NCI-H2227 (cell line): Measurements from ENCODE around the gene PHB1.
"Not testable (repeated sequence)": the region's sequence is repeated elsewhere in the genome, so short reads cannot be mapped to it uniquely, and the experiment has no call there.

ENCODE experiments used
- DNase-seq: peaks from one replicate; lab custom pipeline; 2025; ENCODE audit not compliant: unreplicated experiment; lab: John Stamatoyannopoulos, UW

PHB1 gene

DNA sequence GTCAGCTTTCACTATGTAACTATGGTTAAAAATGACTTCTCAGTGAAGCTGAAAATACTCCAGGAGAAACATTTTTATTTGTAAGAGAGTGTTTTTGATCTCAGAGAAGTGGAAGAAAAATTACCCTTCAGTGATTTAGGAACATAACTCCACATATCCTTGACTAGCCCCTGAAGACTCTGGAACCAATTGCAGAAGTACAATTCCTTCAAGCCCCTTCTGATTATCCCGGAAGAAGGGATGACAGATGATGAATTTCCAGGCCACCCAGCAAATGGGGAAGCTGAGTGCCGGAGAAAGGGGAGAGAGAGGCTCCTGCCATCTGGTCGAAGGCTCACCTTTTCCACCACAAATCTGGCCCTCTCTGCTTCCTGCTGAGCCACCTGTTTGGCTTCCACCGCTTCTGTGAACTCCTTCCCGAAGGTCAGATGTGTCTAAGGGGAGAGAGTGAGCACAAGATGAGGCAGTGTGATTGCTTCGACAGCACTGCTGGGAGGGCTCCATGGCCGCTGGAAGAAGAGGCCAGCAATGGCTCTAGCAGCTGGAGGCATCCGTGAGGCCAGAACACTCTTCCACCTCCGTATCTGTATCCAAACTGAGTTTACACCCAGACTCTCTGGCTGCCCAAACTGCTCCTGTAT lies 8.1 kb downstream of the PHB1 start:
- no peak for DNase-seq

- no peak for DNase-seq
Measured at GRCh38 chr17:49404906-49405305, 9.8 kb downstream of the PHB1 start.

DNA sequence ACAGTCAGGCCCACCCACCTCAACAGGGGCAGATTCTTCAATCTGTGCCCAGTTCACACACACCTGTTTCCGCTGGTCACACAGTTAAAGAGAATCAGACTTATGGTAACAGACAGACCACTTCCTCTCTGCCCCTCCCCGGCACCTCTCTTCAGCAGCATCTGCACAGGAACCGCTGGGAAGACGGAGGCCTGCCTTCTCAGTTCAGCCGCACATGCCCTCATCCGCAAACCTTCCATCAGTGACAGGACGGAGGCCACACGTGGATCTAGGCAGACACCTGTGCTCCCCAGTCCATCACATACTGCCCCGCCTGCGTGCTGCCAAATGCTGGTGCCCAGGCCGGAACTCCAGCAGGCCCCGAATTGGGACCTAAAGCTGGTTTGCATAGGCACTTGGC lies 10.3 kb downstream of the PHB1 start:
- no peak for DNase-seq

DNA sequence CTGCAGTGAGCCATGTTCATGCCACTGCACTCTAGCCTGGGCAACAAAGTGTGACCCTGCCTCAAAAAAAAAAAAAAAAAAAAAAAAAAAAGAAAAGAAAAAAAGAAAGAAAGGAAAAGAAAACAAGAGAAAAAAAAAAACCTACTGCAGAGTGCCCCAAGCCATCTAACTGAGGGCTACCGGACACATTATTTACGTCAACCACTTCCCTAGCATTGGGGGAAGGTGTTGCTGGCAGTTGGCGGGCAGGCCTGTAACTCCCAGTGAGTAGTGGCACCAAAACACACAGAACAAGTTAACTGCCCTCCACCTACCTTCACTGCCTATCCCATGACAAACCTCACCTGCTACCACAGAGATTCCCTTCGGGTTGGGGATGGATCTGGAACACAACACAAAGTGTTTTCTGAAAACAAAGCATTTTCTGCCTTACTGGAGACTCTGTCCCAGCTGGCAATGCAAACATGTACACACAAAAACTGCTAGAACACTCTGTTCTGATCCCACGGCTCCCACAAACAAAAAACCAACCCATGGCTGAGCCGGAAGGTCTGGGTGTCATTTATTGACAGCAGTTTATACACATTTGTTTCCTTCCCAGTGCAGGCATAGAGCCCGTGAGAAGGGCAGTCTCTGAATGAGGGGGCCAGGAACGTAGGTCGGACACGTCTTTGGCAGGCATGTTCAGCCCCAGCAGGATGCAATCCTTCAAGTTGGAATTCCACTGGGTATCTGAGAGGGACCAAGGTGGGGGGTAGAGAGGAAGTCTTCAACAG lies 11.0 kb downstream of the PHB1 start:
- no peak for DNase-seq

GRCh38 chr17:49402706-49403105 lies 12.0 kb downstream of the PHB1 start:
- no peak for DNase-seq

- DNase-seq: no peak
Measured at GRCh38 chr17:49401971-49402611, 12.6 kb downstream of the PHB1 start.

DNA sequence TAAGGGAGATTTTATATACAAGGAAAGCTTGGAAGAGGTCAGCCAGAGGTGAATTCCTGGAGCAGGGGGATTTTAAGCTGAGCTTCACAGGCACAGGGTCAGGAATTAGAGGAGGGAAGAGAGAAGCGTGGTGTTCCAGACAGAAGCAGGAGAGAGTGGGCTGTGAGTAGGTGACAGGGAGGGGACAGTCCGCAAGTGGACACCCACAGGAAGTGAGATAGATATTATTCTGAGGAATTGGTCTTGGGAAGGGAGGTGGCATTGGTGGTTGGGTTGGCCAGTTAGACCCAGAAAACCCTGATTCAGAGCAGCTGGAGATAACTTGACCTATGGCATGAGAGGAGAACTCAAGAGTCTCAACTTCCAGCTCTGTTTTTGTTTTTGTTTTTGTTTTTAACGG lies 14.7 kb downstream of the PHB1 start:
- no peak for DNase-seq

GRCh38 chr17:49397586-49397985 lies 17.1 kb downstream of the PHB1 start:
- no peak for DNase-seq

DNA sequence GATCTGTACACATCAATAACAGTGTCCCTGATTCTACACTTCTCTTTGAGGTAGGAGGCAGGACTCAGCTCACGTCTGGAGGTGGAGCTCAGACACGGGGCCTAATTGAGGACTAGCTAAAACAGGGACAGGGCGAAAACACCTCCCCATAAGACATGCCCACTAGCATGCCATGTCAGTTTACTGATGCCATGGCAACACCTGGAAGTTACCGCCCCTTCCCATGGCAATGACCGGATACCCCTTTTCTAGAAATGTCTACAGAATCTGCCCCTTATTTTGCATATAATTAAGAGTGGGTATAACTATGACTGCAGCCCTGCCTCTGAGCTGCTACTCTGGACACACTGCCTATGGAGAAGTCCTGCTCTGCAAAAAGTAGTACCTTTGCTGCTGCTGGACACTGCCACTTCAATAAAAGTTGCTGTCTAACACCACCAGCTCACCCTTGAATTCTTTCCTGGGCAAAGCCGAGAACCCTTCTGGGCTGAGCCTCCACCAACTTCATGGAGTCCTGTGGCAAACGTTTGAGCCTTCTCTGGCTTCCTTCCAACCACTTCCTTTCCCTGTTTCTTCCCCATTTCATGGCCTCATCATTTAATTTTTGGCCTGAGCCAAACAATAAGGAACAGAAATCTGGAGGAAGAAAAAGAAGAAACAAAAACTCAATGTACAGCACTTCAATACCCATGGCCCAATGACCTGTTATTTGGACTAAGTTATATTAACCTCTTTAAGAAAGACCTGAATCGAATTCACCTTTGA lies 21.0 kb downstream of the PHB1 start:
- no peak for DNase-seq

DNA sequence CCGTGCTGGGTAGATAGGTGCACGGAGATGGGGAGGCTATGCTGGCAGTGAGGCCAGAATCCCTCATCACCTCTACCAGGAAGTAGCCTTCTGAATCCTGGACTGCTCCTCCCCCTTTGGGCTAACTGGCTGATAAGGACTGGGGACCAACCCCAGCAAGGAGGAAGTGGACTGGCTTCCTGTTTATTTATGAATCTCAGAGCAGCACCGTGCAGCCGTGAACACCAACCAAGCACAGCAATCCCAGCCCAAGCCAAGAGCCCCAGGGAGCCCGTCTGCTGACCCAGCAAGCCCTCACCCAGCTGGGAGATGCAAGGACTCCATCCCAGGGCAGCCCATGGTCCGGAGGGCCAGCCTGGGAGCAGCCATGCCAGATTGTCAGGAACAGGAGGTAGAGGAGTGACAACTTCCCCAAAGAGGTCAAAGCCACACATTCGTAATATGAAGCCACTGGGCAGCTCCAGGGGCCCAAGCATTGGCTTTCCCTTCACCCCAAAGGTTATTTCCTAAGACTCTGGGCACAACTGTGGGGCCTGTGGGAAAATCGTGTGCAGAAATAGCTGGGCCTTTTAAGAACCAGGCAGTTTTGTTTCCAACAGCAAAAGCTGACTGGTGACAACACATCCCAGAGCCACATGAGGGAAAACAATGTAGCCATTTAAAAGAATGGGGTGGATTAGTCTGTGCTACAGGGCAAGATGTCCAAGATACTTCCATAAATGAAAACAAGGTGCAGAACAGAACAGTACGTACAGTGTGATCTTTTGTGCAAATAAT lies 23.9 kb downstream of the PHB1 start:
- no peak for DNase-seq

GRCh38 chr17:49389514-49390347 lies 25.0 kb downstream of the PHB1 start:
- DNase-seq: not testable (repeated sequence)

GRCh38 chr17:49388692-49389513 lies 25.8 kb downstream of the PHB1 start:
- no peak for DNase-seq

- no peak for DNase-seq
Measured at GRCh38 chr17:49388290-49388640, 26.4 kb downstream of the PHB1 start.

DNA sequence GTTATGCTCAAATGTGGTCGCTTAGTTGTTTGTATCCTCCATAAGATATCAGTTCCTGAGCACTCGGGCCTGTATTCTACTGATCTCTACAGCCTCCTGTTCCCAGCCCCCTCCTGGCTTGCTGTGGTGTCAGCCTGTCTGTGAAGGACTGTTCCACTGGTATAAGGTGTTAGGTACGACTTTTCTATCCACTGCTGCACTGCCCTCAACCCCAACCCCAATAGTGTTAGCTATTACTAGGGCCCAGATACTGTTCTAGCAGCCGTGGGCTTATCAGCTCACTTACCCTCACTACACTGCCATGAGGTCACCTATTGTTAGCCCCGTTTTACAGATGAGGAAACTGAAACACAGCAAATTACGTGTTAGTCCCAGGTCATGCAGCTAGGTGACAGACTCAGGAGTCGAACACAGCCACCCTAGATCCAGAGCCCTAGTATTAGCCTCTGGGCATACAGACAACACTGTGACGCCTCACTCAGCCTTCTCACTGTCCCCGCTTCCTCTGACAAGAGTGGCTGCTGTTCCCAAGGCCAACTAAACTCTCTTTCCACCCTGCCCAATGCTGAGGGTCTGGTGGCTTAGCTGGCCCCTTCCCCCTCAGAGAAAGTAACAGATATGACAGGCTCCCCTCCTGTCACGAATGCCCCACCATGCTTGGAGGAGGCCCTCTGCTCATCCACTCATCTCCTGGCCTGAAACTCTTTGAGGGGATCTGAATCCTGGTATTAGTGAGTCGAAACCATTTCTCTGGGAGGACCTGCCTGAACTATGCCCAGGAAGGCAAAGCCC lies 27.0 kb downstream of the PHB1 start:
- no peak for DNase-seq

DNA sequence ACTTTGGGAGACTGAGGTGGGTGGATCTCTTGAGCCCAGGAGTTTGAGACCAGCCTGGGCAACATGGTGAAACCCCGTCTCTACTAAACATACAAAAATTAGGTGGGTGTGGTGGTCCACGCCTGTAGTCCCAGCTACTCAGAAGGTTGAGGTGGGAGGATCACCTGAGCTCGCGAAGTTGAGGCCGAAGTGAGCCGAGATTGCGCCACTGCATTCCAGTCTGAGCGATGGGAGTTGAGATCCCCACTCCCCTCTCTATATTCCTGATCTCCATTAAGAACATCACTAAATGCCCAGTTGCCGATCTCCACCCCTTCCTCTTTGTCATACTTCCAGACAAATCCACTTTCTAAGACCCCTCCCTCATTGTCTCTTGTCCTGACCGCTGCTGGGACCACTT lies 28.3 kb downstream of the PHB1 start:
- no peak for DNase-seq

GRCh38 chr17:49384951-49385350 lies 29.7 kb downstream of the PHB1 start:
- DNase-seq: no peak

DNA sequence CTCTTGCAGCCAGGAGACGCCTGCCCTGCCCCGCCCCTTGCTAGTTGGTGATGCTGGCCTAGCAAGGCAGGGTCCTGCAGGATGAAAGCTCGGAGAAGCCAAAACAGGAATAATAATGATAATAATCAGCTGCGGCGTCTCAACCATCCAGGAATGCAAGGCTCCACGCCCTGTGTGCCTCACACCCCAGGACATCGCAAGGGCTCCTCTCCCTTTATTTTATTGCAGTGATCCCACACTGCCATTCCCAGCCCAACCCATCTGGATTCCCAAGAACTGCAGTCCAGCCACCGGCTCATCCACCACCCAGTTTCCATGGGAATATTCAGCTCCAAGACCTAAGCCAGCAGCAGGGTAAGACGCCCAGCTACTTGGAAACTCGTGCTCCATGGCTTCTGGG lies 31.6 kb downstream of the PHB1 start:
- DNase-seq: no peak

- DNase-seq: no peak
Measured at GRCh38 chr17:49382556-49382955, 32.1 kb downstream of the PHB1 start.
